ENCODE measurements around the gene DPYD. TPM values are rescaled to one million over a fixed set of nuclear protein-coding genes. Genes with fewer than 3 reads are reported as not detected.

Gene DPYD
- total RNA-seq, 1 donor from 2014 or later, result 37.5 TPM

GRCh38 chr1:97144527-97144926 lies 776.3 kb downstream of the DPYD start:
- peak; percentile 92 for DNase-seq (ENCODE audit: low read depth)

- peak; percentile 87 for DNase-seq (ENCODE audit: low read depth)
Measured at GRCh38 chr1:97143236-97143882, 777.5 kb downstream of the DPYD start.

- DNase-seq (ENCODE audit: low read depth), result no peak
Measured at GRCh38 chr1:97140611-97141010, 780.2 kb downstream of the DPYD start.

- DNase-seq (ENCODE audit: low read depth), result peak; percentile 32
Measured at GRCh38 chr1:97139512-97139911, 781.3 kb downstream of the DPYD start.

- DNase-seq (ENCODE audit: low read depth), result peak; percentile 6
Measured at GRCh38 chr1:97138515-97139032, 782.3 kb downstream of the DPYD start.

- peak; percentile 80 for DNase-seq (ENCODE audit: low read depth)
Measured at GRCh38 chr1:97137862-97138514, 782.8 kb downstream of the DPYD start.

- no peak for DNase-seq (ENCODE audit: low read depth)
Measured at GRCh38 chr1:97136996-97137395, 783.8 kb downstream of the DPYD start.

- no peak for DNase-seq (ENCODE audit: low read depth)
Measured at GRCh38 chr1:97135972-97136371, 784.9 kb downstream of the DPYD start.

GRCh38 chr1:97128426-97128825 lies 792.4 kb downstream of the DPYD start:
- DNase-seq (ENCODE audit: low read depth), result no peak

GRCh38 chr1:97123717-97124431 lies 797.0 kb downstream of the DPYD start:
- peak; percentile 43 for DNase-seq (ENCODE audit: low read depth)

GRCh38 chr1:97120806-97121205 lies 800.0 kb downstream of the DPYD start:
- DNase-seq (ENCODE audit: low read depth), result no peak

- no peak for DNase-seq (ENCODE audit: low read depth)
Measured at GRCh38 chr1:97119260-97120158, 801.3 kb downstream of the DPYD start.

- no peak for DNase-seq (ENCODE audit: low read depth)
Measured at GRCh38 chr1:97114842-97115241, 806.0 kb downstream of the DPYD start.

- DNase-seq (ENCODE audit: low read depth), result no peak
Measured at GRCh38 chr1:97112442-97112841, 808.4 kb downstream of the DPYD start.

- DNase-seq (ENCODE audit: low read depth), result no peak
Measured at GRCh38 chr1:97108179-97108578, 812.7 kb downstream of the DPYD start.

GRCh38 chr1:97105531-97105930 lies 815.3 kb downstream of the DPYD start:
- no peak for DNase-seq (ENCODE audit: low read depth)

GRCh38 chr1:97101509-97101908 lies 819.3 kb downstream of the DPYD start:
- no peak for DNase-seq (ENCODE audit: low read depth)

GRCh38 chr1:97097404-97097925 lies 823.4 kb downstream of the DPYD start:
- no peak for DNase-seq (ENCODE audit: low read depth)

GRCh38 chr1:97095764-97096163 lies 825.1 kb downstream of the DPYD start:
- DNase-seq (ENCODE audit: low read depth), result no peak

- peak; percentile 43 for DNase-seq (ENCODE audit: low read depth)
Measured at GRCh38 chr1:97094247-97094972, 826.4 kb downstream of the DPYD start.

GRCh38 chr1:97093741-97094140 lies 827.1 kb downstream of the DPYD start:
- no peak for DNase-seq (ENCODE audit: low read depth)

All from renal cortical epithelial cell (primary cell).